Stromal cell of bone marrow (primary cell): ENCODE data around the gene TCP11.

Experiments
- DNase-seq: peaks from one replicate; pipeline ENCODE4 v3.0.0-alpha.2; 2012; ENCODE audit warnings: low read depth

Gene TCP11

DNA sequence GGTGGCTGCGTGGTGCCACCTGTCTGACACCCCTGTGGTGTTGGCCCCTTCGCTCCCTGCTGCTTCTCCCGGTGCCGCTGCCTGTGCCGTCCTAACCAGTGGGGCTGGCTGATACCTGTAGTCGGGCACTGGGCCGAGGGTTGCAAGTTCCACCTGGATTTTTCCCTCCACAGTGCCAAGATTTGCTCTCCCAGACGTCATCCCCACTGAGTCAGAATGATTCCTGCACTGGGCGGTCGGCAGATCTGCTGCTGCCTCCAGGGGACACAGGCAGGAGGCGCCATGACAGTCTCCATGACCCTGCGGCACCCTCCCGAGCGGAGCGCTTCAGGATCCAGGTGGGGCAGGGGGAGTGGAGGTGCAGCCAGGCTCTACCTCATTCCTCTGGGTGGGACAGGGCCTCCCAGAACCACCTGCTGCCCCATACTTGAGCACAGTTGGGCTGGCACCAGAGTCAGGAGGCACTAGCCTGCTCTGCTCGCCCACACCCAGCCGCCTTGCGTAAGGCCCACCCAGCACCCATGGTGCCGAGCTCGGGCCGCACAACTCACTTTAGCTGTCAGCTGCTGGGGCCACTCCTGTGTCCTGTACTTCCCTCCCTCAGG is 60.2 kb downstream of the TCP11 start:
- no peak for DNase-seq

DNA sequence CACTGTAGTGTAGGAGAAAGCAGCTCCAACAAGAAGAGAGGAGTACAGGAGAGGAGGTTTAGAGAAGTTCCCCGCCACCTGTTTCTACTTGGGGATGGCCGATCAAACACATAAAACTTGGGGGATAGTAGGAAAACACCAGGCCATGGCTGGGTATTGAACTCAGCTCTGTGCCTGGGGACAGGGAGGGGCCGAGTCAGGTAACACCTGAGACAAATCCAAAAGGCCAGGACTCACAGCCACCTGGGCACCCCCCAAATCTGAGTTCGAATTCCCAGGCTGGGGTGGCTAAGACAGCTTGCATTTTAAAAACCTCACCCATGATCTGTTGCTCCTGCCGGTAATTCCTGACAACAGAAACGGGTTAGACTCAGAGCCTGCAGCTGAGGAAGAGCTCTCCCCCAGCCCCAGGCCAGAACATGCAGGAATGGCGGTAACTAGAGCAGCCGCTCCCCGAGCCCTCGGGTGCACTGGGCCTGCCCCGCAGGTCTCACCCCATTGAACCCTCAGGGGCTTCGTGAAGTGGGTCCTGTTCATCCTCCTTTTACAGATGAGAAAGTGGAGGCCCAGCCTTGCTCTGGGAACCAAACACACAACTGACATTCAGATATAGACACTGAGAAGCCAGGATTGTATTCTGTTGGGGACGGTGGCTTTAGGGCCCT is 61.0 kb downstream of the TCP11 start:
- no peak for DNase-seq

- no peak for DNase-seq
These were observed 61.7 kb downstream of the TCP11 start for GRCh38 chr6:35079311-35080000.

DNA sequence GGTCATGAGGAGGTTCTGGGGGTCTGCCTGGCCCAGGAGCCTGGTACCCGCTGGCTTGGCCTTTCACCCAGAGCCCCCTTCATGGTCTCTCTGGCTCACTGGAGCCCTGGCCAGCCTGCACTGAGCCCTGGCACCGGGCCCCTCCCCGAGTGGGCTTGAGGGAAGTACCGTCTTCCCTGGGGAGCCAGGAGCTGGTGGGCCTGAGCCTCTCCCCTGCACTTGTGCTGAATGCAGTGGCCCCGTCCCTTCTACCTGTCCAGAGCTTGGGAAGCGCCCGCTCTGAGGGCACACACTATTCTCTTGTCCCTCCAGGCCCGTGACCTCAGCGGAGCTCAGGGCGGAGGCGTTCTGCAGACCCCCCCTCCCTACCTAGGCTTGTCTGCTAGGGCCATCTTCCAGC is 62.2 kb downstream of the TCP11 start:
- DNase-seq: no peak

- no peak for DNase-seq
These were observed 62.8 kb downstream of the TCP11 start for GRCh38 chr6:35078226-35078850.

DNA sequence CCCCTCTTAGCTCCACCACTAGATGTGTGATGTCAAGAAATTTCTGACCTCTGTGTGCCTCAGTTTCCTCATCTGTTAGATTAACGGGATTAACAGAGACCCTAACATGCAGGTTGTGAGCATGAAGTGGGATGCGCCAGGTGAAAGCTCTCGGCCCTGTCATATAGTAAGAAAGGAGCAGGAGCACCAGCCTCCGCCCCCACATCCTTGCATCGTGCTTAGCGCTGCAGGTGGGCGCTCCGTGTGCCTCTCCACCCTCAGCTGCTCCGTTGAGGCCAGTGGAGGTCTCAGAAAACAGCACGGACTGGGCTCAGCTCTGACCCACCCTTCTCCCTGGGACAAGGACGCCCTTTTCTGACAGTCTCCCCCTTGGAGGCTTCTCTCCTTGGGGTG is 63.4 kb downstream of the TCP11 start:
- DNase-seq: no peak

GRCh38 chr6:35076997-35077712 is 64.0 kb downstream of the TCP11 start:
- DNase-seq: no peak

DNA sequence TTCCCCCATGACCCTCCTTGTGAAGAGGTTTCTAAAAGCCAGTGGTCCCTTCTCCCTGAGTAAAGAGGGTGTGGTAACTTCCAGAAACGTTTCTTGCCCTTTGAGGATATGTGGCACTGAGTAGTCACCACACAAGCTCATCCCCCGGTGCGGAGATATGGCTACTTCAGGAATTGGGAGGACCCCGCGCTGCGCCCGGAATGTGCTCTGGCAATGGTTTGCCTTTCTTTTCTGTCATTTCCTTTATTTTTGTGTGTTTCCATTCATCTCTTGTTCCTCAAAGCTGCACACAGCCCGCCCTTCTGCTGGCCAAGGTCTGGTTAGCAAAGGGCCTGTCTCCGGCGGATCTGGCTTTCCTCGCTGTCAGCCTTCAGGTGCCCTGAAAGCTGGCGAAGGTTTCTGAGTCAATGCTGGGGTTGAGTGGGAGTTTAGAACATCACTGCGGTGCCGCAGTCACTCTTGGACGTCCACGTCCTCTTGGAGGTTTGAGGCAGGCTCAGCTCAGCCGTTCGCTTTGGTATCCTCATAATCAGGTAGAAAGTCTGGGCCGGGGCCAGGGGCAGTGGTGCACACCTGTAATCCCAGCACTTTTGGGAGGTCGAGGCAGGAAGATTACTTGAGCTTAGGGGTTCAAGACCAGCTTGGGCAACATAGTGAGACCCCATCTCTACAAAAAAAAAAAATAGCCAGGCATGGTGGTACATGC is 67.2 kb downstream of the TCP11 start:
- DNase-seq: no peak

GRCh38 chr6:35073211-35073610 is 67.9 kb downstream of the TCP11 start:
- no peak for DNase-seq

DNA sequence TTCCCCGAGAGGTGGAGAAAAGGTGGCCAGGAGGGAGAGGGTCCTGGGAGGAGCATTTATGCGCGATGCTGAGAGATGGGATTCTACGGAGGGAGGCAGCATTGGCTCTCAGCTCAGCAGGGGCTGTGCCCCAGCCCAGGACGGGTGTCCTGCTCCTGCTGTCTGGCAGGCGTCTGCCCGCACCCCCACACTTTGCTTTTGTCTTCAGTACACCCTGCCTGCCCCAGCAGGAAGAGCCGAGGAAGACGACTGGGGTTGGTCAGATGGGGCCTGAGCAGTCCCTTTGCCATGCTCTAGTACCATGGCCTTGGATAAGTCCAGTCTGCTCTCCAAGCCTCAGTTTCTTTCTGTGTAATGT is 68.5 kb downstream of the TCP11 start:
- DNase-seq: no peak

DNA sequence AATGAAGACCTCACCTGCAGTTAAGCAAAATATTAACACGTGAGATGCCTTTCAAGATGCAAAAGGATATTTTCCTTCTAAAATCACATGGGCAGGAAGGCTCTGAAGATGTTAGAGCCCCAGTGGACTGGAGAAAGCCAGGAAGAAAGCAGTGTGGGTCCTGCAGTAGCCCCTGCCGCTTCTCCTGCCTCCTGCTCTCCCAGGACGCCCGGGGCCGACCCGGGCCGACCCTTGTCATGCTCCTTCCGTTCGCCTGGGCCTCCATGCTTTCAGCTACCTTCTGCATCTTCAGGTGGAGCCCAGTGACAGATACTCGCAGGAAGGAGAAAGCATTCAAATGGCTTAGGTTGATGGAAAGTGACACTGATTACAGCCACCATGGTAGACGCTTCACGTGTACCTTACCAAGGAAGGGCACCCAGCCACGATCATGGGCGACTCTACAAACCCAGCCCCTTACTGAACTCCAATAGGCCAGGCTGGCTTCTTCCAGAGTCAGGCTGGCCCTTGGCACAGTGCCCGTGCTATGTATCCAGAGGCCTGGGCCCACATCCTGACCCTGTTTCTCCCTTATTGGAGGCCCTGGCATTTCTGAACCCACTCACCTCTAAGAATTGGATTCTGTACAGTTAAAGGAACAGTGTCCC is 69.0 kb downstream of the TCP11 start:
- DNase-seq: no peak

- no peak for DNase-seq
These were observed 69.7 kb downstream of the TCP11 start for GRCh38 chr6:35071347-35071994.

DNA sequence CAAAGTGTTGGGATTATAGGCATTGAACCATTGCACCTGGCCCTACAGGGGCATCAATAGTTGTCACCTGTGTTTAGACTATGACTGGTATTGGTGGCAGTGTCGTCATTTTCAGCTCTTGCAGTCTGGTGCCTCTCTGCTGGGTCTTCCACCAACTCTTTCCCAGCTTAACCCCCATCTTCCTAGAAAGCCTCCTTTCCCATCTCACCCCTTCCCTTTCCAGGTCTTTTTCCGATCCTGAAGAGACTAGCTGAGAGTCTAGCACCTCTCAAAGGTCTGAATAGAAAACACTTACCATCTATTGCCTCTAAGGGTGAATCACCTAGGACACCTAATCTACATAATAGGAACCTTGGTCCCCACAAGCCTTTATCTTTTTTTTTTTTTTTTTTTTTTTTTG is 71.0 kb downstream of the TCP11 start:
- no peak for DNase-seq

- no peak for DNase-seq
These were observed 71.9 kb downstream of the TCP11 start for GRCh38 chr6:35069262-35069661.

- no peak for DNase-seq
These were observed 72.5 kb downstream of the TCP11 start for GRCh38 chr6:35068644-35069043.

GRCh38 chr6:35068206-35068605 is 72.9 kb downstream of the TCP11 start:
- DNase-seq: no peak
